NCI-H128 (cell line): ENCODE data around the gene IRAK4.

Experiments
- DNase-seq: peaks from one replicate; lab custom pipeline; 2025; ENCODE audit not compliant: unreplicated experiment; lab: John Stamatoyannopoulos, UW

IRAK4 gene

DNA sequence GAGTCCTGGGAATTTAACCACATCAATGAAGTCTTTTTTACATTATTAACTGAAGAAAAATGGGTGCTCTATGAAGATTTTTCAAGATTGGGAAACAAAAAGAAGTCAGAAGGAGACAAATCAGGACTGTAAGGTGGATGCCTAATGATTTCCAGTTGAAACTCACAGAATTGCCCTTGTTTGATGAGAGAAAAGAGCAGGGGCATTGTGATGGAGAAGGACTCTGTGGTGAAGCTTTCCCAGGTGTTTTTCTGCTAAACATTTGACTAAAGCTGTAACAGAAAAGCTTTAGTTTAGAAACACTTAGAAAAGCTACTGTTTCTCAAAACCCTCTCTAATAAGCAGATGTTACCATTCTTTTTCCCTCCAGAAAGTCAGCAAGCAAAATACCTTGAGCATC is 5.8 kb downstream of the IRAK4 start:
- no peak for DNase-seq

DNA sequence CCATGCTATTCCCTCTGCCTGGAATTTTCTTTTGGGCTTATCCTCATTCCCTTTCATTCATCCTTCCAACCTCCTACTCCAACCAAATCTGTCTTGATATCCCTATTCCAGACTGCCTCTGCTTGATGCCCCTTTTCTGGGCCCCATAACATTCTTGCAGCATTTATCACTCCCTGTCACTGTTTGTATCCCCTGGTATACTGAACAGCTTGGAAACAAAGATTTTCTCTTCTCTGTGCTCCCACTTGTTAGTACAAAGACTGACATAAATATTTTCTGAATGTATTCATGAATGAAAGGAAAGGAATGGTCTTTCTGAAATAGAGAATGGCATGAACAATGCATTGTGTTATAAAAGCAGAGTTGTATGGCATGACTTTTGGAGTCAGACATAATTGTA is 7.5 kb downstream of the IRAK4 start:
- no peak for DNase-seq

DNA sequence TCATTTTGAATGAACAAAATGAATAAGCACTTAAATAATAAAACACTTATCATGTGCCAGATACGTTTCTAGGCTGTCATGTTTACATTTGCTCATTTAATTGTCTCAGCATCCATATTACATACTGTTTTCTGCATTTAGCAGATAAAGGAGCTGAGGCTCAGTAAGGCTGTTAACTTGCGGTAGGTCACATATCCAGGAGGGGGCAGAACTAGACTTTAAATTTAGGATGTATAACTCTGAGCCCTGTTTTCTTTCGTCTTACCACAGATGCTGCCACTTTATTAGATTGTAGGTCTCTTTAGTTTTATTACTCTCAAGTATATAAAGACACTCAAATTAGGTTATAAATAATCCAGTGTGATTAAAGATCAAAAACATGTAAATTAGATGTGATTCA is 17.7 kb downstream of the IRAK4 start:
- DNase-seq = no peak

- DNase-seq = no peak
Observed at GRCh38 chr12:43786899-43787693, 28.3 kb downstream of the IRAK4 start.

DNA sequence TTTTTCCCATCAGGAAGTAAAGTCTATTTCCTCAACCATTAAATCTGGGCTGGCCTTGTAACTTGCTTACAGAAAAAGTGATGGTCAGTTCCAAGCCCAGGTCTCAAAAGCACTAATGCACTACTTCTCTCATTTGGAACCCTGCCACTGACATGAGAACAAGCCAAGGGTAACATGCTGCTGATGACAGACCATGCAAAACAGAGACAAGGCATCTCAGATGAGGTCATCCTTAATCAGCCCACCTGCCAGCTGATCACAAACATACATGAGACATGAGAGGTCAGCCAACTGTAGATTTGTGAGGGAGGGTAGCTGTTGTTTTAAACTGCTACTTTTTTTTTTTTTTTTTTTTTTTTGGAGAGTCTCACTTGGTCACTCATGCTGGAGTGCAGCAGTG is 31.2 kb downstream of the IRAK4 start:
- no peak for DNase-seq

- DNase-seq = no peak
Observed at GRCh38 chr12:43795716-43796280, 37.0 kb downstream of the IRAK4 start.

DNA sequence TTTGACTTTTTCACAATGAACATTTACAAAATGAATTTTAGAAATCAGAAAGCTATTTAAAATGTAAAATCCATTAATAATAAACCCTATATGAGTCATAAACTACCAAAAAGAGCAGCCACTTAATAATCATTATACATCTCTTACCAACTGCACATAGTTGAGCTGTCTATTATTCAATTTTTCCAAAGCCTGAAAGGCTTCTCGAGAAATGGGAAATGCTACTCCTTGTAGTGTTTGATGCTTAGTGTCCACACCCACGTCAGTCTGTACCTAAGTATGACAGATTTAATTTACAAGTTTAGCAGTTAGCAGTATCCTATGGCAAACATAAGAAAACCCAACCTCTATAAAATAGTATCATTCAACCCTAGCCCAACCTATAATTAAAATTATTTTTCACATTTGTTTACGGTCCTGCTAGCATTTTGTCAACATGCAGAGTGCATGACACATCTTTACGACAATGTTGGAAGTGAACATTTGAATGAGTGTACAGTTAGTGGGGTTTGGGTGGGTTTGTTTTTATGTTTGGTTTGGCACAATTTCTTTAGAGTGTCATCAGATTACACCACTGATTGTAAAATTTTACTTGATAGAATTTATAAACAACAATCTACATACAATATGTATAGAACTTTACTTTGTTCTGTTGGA is 38.9 kb downstream of the IRAK4 start:
- DNase-seq = no peak

DNA sequence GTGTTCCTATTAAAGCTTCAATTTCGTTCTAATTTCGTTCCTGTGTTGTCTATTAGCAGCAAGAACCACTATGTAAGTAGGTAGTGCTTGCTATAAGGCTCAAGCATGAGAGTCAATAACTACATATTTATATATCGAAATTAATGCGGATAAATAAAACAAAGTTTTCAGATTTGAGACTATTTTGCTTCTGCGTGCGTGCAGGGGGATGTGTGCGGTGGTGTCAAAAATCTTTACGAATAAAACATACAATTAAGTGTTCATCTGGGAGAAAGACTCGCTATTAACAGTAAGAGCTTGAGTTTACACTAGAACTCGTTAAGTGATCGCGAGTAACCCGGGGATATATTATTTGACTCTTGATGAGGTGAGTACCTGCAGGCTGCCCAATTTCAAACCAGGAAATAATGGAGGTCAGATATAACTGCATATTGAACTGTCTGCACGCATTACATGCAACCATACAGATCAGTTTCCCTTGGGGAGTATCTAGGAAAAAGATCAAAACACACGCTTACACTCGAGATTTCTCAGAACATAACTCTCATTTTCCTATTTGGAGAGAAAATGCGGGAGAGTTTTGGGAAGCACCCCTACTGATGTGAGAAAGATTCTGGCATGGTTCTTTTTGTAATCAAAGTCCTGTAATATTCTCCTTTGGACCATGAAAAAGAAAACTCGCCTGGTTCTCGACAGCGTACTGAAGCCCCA is 46.6 kb downstream of the IRAK4 start:
- no peak for DNase-seq

GRCh38 chr12:43805860-43806736 is 47.3 kb downstream of the IRAK4 start, which contains the start of gene TWF1:
Gene TWF1, minus strand, starts transcription at chr12:43806317. Its CDS starts 72 bp downstream, at chr12:43806245.
- DNase-seq = peak; percentile 64

GRCh38 chr12:43806737-43807072 is 48.0 kb downstream of the IRAK4 start:
- no peak for DNase-seq

DNA sequence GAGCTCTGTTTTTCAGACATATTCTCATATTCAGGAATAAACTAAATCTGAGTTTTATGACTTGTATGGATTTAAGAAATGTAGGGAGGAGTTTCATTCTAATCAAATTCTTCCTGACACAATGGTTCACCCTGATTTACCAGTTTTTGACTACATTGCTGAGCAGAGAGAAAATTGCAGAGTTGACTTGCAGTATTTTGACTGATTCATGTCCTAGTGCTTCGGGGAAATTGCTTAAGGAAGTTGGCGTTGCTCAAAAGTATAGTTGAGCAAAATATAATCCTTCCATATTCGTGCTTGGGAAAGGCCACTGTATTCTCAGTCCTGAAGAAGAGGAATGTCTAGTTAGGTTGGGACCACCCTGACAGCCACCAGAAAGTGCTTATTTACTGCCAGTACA is 48.6 kb downstream of the IRAK4 start:
- DNase-seq = no peak

- no peak for DNase-seq
Observed at GRCh38 chr12:43812057-43812456, 53.3 kb downstream of the IRAK4 start.

DNA sequence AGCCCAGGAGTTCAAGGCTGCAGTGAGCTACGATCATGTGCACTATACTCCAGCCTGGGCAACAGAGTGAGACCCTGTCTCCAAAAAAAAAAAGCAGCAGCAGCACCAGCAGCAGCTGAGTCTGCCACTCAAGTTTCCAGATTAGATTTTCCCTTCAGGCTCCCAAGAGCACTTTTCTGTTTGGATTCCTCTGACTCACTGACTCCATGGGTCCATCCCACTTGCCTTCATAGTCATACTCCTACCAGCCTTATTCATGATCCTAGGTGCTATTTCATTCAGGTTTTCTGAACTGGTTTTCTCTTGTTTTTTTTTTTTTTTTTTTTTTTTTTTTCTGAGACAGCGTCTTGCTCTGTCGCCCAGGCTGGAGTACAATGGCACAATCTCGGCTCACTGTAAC is 54.2 kb downstream of the IRAK4 start:
- DNase-seq = no peak

DNA sequence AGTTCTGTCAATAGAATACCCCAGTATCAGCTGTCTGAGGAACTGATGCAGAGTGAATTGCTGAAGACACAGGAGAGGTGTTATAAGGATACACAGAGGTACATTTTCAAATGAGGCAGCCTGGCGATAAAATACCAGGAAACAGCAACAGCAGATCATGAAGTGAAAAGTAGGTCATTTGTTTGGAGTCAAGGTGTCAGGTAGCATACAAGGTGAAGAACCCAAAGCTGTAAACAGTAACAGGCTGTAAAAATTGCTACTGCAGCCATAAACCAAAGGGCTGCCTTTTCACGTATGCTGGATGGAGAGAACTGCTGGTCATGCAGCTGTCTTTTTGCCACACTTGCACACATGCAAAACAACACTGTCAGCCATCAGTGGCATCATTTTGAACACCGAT is 56.7 kb downstream of the IRAK4 start:
- DNase-seq = no peak

DNA sequence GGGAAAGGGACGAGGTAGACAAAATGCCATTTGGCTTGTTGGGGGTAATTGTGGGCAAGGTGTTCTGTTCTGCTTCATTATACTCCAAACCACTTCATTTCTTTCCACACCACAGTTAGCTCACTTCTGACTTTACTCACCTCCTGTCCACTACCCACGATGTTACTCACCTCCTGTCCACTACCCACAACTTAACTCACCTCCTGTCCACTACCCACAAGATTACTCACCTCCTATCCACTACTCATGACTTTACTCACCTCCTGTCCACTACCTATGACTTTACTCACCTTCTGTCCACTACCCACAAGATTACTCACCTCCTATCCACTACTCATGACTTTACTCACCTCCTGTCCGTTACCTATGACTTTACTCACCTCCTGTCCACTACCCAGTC is 57.4 kb downstream of the IRAK4 start:
- no peak for DNase-seq

DNA sequence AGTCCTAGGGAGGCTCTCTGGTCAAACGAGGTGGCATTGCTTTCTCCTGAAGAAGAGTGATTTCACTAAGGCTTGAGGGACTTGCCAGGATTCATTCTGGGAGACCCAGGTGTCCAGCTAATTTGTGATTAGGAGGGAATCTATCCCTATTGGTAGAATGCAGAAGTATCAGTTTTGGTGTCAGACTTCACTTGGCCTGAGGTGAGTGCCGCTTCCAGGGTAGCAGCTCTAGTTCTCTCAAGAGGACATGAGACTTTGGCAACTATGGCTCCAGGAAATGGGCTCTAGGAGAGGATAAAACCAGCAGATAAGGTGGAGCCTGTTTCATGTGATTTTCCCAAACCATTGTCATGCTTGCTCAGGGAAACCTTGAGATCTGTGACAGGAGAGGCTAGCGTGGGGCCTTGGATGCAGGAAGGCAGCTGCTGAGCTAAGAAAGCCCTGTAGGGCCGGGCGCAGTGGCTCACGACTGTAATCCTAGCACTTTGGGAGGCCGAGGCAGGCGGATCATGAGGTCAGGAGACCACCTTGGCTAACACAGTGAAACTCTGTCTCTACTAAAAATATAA is 65.5 kb downstream of the IRAK4 start:
- no peak for DNase-seq

DNA sequence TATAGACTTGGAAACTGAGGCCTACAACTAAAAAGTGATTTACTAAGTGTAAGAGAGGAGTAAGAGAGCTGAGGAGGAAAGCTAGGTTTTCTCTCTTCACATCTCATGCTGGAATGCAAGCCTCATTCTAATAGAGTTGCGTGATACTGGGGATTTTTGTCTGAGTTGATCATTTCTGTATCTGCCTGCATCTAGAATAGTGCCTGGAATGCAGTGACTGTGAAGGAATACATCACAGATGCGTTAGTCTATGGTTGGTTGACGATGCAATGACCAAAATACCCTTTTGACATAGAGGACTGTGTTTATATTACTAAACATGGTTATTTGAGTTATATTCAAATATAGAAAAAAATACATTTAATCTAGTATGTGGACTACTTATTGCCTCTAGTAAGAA is 67.9 kb downstream of the IRAK4 start:
- DNase-seq = no peak

DNA sequence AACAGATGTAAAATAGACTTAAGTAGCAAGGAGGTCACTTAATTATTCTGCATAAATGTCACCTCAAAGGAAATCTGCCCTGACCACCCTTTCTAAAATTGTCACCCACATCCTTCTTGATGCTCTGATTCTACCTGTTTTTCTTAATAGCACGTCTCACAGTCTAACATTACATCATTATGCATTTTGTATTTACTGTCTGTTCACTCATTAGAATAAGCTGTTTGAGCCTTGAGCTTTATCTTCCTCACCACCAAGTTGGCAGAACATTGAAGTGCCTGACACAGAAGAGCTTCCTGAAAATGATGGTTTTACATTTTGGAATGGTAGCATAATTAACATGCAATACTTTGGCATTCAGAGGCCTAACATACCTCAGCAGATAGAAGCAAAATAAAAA is 68.3 kb downstream of the IRAK4 start:
- no peak for DNase-seq

- no peak for DNase-seq
Observed at GRCh38 chr12:43832463-43833168, 73.9 kb downstream of the IRAK4 start.

GRCh38 chr12:43835264-43835655 is 76.5 kb downstream of the IRAK4 start:
- no peak for DNase-seq
